Trophoblast cell (in vitro differentiated cells and primary cell): ENCODE results near the gene PCDHGA4.

Source experiments
- DNase-seq, 2 donors: peaks; one replicate each; pipeline ENCODE4 v3.0.0-alpha.2; 2016
- H2AFZ ChIP-seq: 2 replicates; pipeline ENCODE4 v1.6.1; 2013; ENCODE audit warnings: low read length, moderate library complexity, mild to moderate bottlenecking; ENCODE audit not compliant: insufficient read depth, poor library complexity
- H2AK5ac ChIP-seq: 2 replicates; pipeline ENCODE4 v1.6.1; 2013; ENCODE audit warnings: mild to moderate bottlenecking, low read length
- H2BK120ac ChIP-seq: 2 replicates; pipeline ENCODE4 v1.6.1; 2013; ENCODE audit warnings: low read length, mild to moderate bottlenecking, moderate library complexity; ENCODE audit not compliant: insufficient read depth, poor library complexity
- H2BK12ac ChIP-seq: 2 replicates; pipeline ENCODE4 v1.6.1; 2013; ENCODE audit warnings: mild to moderate bottlenecking, low read length, moderate library complexity
- H2BK5ac ChIP-seq: 2 replicates; pipeline ENCODE4 v1.6.1; 2013; ENCODE audit warnings: low read length, low read depth, moderate library complexity, mild to moderate bottlenecking; ENCODE audit not compliant: poor library complexity
- H3K14ac ChIP-seq: 2 replicates; pipeline ENCODE4 v1.6.1; 2013; ENCODE audit warnings: mild to moderate bottlenecking, low read length
- H3K18ac ChIP-seq: 2 replicates; pipeline ENCODE4 v1.6.1; 2013; ENCODE audit warnings: mild to moderate bottlenecking, low read length
- H3K23ac ChIP-seq: 2 replicates; pipeline ENCODE4 v1.6.1; 2013; ENCODE audit warnings: low read length
- H3K27ac ChIP-seq: 2 replicates; pipeline ENCODE4 v1.5.1; 2013; ENCODE audit warnings: low read depth, mild to moderate bottlenecking, inconsistent platforms, low read length, moderate library complexity
- H3K27me3 ChIP-seq: 2 replicates; pipeline ENCODE4 v1.6.1; 2013; ENCODE audit warnings: inconsistent platforms, mild to moderate bottlenecking, low read length, moderate library complexity; ENCODE audit not compliant: insufficient read depth
- H3K36me3 ChIP-seq, 2 experiments: 1 replicate in 1 of 2; 2 replicates in 1 of 2; pipeline ENCODE4 v1.6.1; 2013; ENCODE audit warnings: low read length in 2 of 2, mild to moderate bottlenecking in 2 of 2, moderate library complexity in 1 of 2; ENCODE audit not compliant: insufficient read depth in 2 of 2, control insufficient read depth in 1 of 2
- H3K4ac ChIP-seq: 2 replicates; pipeline ENCODE4 v1.6.1; 2013; ENCODE audit warnings: low read depth, mild to moderate bottlenecking, low read length, moderate library complexity
- H3K4me1 ChIP-seq, 2 experiments: 1 replicate in 1 of 2; 2 replicates in 1 of 2; pipeline ENCODE4 v1.6.1; 2013; ENCODE audit warnings: low read length in 2 of 2, mild to moderate bottlenecking in 2 of 2, moderate library complexity in 1 of 2; ENCODE audit not compliant: insufficient read depth in 2 of 2, control insufficient read depth in 1 of 2
- H3K4me2 ChIP-seq: 2 replicates; pipeline ENCODE4 v1.6.1; 2013; ENCODE audit warnings: inconsistent platforms, mild to moderate bottlenecking, low read length, moderate library complexity
- H3K4me3 ChIP-seq: 2 replicates; pipeline ENCODE4 v1.5.1; 2013; ENCODE audit warnings: mild to moderate bottlenecking, low read depth, low read length, inconsistent platforms
- H3K79me1 ChIP-seq: one replicate; pipeline ENCODE4 v1.6.1; 2013; ENCODE audit warnings: low read length
- H3K79me2 ChIP-seq: 2 replicates; pipeline ENCODE4 v1.6.1; 2013; ENCODE audit warnings: low read length, mild to moderate bottlenecking; ENCODE audit not compliant: control insufficient read depth, insufficient read depth, poor library complexity
- H3K9ac ChIP-seq: 2 replicates; pipeline ENCODE4 v1.6.1; 2013; ENCODE audit warnings: mild to moderate bottlenecking, low read length
- H3K9me3 ChIP-seq: 2 replicates; pipeline ENCODE4 v1.6.1; 2013; ENCODE audit warnings: low read depth, mild to moderate bottlenecking, control low read depth, inconsistent platforms, low read length; ENCODE audit not compliant: insufficient read depth
- H4K12ac ChIP-seq: 2 replicates; pipeline ENCODE4 v1.6.1; 2013; ENCODE audit warnings: low read depth, mild to moderate bottlenecking, low read length, moderate library complexity
- H4K8ac ChIP-seq: 2 replicates; pipeline ENCODE4 v1.6.1; 2013; ENCODE audit warnings: low read depth, mild to moderate bottlenecking, low read length, moderate library complexity
- H4K91ac ChIP-seq: one replicate; pipeline ENCODE4 v1.6.1; 2013; ENCODE audit warnings: low read depth, mild to moderate bottlenecking, low read length, moderate library complexity
- WGBS: extraction: QIAGEN DNeasy Blood & Tissue Kit; methylation state at CpG from one replicate; pipeline ENCODE4 v1.1.7; 2013; ENCODE audit warnings: missing lambda C conversion rate; ENCODE audit not compliant: insufficient read length, insufficient coverage; ENCODE audit errors: extremely low coverage; 5-methylcytosine and 5-hydroxymethylcytosine counted together

The PCDHGA4 gene

GRCh38 chr5:141403387-141403786 is 48.6 kb downstream of the PCDHGA4 start:
- no peak overlapping the region for H2BK12ac ChIP-seq
- H3K18ac ChIP-seq: no peak overlapping the region
- no peak overlapping the region for H3K23ac ChIP-seq
- peaks cover 3 to 11% of the 10 kb centered on the region in 2 experiments for H3K36me3 ChIP-seq
- peaks cover 31% of the 10 kb centered on the region for H3K9me3 ChIP-seq
- H2BK120ac ChIP-seq: no peak overlapping the region
- no peak overlapping the region for H3K27ac ChIP-seq
- no peaks in the 10 kb centered on the region for H3K27me3 ChIP-seq
- H4K91ac ChIP-seq: no peak overlapping the region
- no peak overlapping the region for H2BK5ac ChIP-seq
- H3K4me1 ChIP-seq: no peaks in the 10 kb centered on the region
- no peak for DNase-seq
- no peak overlapping the region for H3K4me3 ChIP-seq
- no peak overlapping the region for H2AK5ac ChIP-seq
- H3K4ac ChIP-seq: no peak overlapping the region
- no peak overlapping the region for H4K8ac ChIP-seq
- H3K79me2 ChIP-seq: no peaks in the 10 kb centered on the region
- no peak overlapping the region for H3K4me2 ChIP-seq
- no peaks in the 10 kb centered on the region for H3K79me1 ChIP-seq
- no peak overlapping the region for H3K9ac ChIP-seq
- no CpG with 5 or more reads among the region's 22 CpGs for WGBS
- no peak overlapping the region for H4K12ac ChIP-seq
- H2AFZ ChIP-seq: no peak overlapping the region
- no peak overlapping the region for H3K14ac ChIP-seq
